GM12801 (cell line): ENCODE results near the gene LTF.

Source experiments
- CTCF ChIP-seq: IDR thresholded peaks from one replicate; pipeline ENCODE4 v1.5.1; 2011; ENCODE audit warnings: control low read depth; ENCODE audit not compliant: insufficient read length; ENCODE audit errors: extremely low read depth

Gene LTF

GRCh38 chr3:46479696-46480095 is 15.0 kb upstream of the LTF start:
- no peak for TF ChIP-seq CTCF

- no peak for TF ChIP-seq CTCF
These were observed 14.3 kb upstream of the LTF start for GRCh38 chr3:46479021-46479420.

GRCh38 chr3:46478341-46478740 is 13.6 kb upstream of the LTF start:
- no peak for TF ChIP-seq CTCF

- TF ChIP-seq CTCF, result no peak
These were observed 13.1 kb upstream of the LTF start for GRCh38 chr3:46477756-46478155.

- no peak for TF ChIP-seq CTCF
These were observed 12.4 kb upstream of the LTF start for GRCh38 chr3:46477145-46477544.

GRCh38 chr3:46472736-46473135 is 8.0 kb upstream of the LTF start:
- TF ChIP-seq CTCF, result no peak

GRCh38 chr3:46471371-46471914 is 6.7 kb upstream of the LTF start:
- TF ChIP-seq CTCF, result no peak

- TF ChIP-seq CTCF, result no peak
These were observed 6.1 kb upstream of the LTF start for GRCh38 chr3:46470831-46471230.
